PC-9 (cell line): ENCODE results near the gene ERGIC2. TPM values are rescaled to one million over a fixed set of nuclear protein-coding genes. Genes with fewer than 3 reads are reported as not detected.

Source experiments
- BruUV-seq: library from RNA; stranded (reverse); fragments of 400-500 nt; replicated peaks from 2 replicates; lab custom pipeline; 2021; lab: Mats Ljungman, UMichigan
- CTCF ChIA-PET: fragments of 300-600 bp; sonication (Branson Sonifier 250); formaldehyde crosslinking; loops from one replicate; lab custom pipeline; 2022; ENCODE audit warnings: antibody characterized with exemption; lab: Charles Lee
- POLR2A ChIA-PET: fragments of 300-600 bp; sonication (Branson Sonifier 250); formaldehyde crosslinking; loops from one replicate; lab custom pipeline; 2022; ENCODE audit warnings: antibody characterized with exemption; ENCODE audit not compliant: unreplicated experiment; lab: Charles Lee
- DNase-seq, 2 experiments: peaks; one replicate each; pipeline versions ENCODE4 v3.0.0 to v3.0.0-alpha.2; 2015 to 2022; ENCODE audit warnings: mixed read lengths in 1 of 2
- H2AFZ ChIP-seq: fragments of 200-600 bp; sonication (generic); 2 replicates; pipeline ENCODE4 v1.8.1; 2017; ENCODE audit warnings: antibody characterized with exemption
- H3F3A ChIP-seq: fragments of 200-600 bp; sonication (generic); 2 replicates; pipeline ENCODE4 v1.8.1; 2017; ENCODE audit warnings: antibody characterized with exemption, mild to moderate bottlenecking, low read depth; ENCODE audit not compliant: insufficient read depth
- H3K27ac ChIP-seq: fragments of 200-600 bp; sonication (generic); 2 replicates; pipeline ENCODE4 v1.6.1; 2016; ENCODE audit warnings: mixed run types
- H3K27me3 ChIP-seq: fragments of 200-600 bp; sonication (generic); 2 replicates; pipeline ENCODE4 v1.6.1; 2016; ENCODE audit warnings: low read depth, mixed run types; ENCODE audit not compliant: insufficient read depth
- H3K36me3 ChIP-seq: fragments of 200-600 bp; sonication (generic); 2 replicates; pipeline ENCODE4 v1.6.1; 2016; ENCODE audit warnings: low read depth, mixed run types
- H3K4me1 ChIP-seq: fragments of 200-600 bp; sonication (generic); replicated peaks from 2 replicates; pipeline ENCODE4 v1.6.1; 2016; ENCODE audit warnings: mixed run types; ENCODE audit not compliant: insufficient read depth
- H3K4me2 ChIP-seq: fragments of 200-600 bp; sonication (generic); 2 replicates; pipeline ENCODE4 v1.6.1; 2017; ENCODE audit warnings: mixed run types
- H3K4me3 ChIP-seq: fragments of 200-600 bp; sonication (generic); 2 replicates; pipeline ENCODE4 v1.6.1; 2016; ENCODE audit warnings: mixed run types
- H3K79me2 ChIP-seq: fragments of 200-600 bp; sonication (generic); 2 replicates; pipeline ENCODE4 v1.6.1; 2017; ENCODE audit warnings: low read depth, mixed run types
- H3K9me2 ChIP-seq: fragments of 200-600 bp; sonication (generic); 2 replicates; pipeline ENCODE4 v1.8.1; 2017; ENCODE audit warnings: mild to moderate bottlenecking; ENCODE audit not compliant: insufficient read depth
- H3K9me3 ChIP-seq: fragments of 200-600 bp; sonication (generic); 2 replicates; pipeline ENCODE4 v1.8.1; 2016; ENCODE audit warnings: low read depth; ENCODE audit not compliant: insufficient read depth
- H4K20me1 ChIP-seq: fragments of 200-600 bp; sonication (generic); 2 replicates; pipeline ENCODE4 v1.8.1; 2017; ENCODE audit not compliant: insufficient read depth
- CTCF ChIP-seq: fragments of 200-600 bp; sonication (generic); conservative IDR thresholded peaks from 2 replicates; pipeline ENCODE4 v1.6.1; 2017; ENCODE audit warnings: mixed run types, antibody characterized with exemption, mild to moderate bottlenecking, moderate library complexity
- EZH2 ChIP-seq: fragments of 200-600 bp; sonication (generic); IDR thresholded peaks from 2 replicates; pipeline ENCODE4 v1.8.0; 2017; ENCODE audit warnings: antibody characterized with exemption, low read depth
- intact Hi-C: fragments of 100-400 bp; cut with micrococcal nuclease; formaldehyde crosslinking; loops from one replicate; pipeline ENCODE4 v1.10.0; 2022; ENCODE audit not compliant: unreplicated experiment
- total RNA-seq: library from RNA; stranded (reverse); gene quantifications from 2 replicates; pipeline ENCODE4 v1.2.3, GENCODE V29; 2021

ERGIC2 gene
- total RNA-seq, 1 experiment from 2014 or later, result 141 TPM

GRCh38 chr12:29382251-29382650, 1.3 kb upstream of the ERGIC2 start:
- peak overlapping the region; percentile 89 for H3K4me2 ChIP-seq

DNA sequence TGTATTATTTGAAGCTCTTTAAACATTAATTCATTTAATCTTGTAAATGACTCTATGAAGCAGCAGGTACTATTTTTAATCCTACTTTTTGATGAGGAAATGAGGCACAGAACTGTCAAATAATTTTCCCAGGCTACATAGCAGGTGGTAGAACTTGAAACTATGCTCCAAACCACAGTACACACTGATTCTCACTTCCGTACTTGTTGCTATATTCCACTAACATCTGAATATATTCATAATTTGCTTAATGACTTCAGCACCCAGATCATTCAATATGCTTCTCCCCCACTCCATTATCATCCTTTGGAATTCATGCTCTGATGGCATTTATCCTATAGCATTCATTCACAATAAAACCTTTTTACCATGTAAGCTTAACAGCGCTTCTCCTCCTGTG, 4.9 kb downstream of the ERGIC2 start:
- Histone ChIP-seq H2AFZ (no peak overlapping the region), H3K9me2 (no peaks in the 10 kb centered on the region), H3K27me3 (no peaks in the 10 kb centered on the region), H3K27ac (no peak overlapping the region), H3K4me1 (peaks cover 12% of the 10 kb centered on the region), H4K20me1 (peaks cover 35% of the 10 kb centered on the region), H3K9me3 (no peaks in the 10 kb centered on the region), H3K79me2 (peaks cover 81% of the 10 kb centered on the region), H3K4me2 (no peak overlapping the region), H3K4me3 (no peak overlapping the region), H3K36me3 (peaks cover 19% of the 10 kb centered on the region; the same call in 1 of the 2 replicates), H3F3A (peaks cover 4% of the 10 kb centered on the region; the same call in 1 of the 2 replicates)
- intact Hi-C loops, result no loop called here
- CTCF ChIA-PET, result no interaction called here
- TF ChIP-seq CTCF (no peak), EZH2 (no peak)
- no peak for DNase-seq
- POLR2A ChIA-PET, result interaction anchor here (0.6 kb wide), 2 partner anchors 108 to 965 kb away, joined by 4 read pairs; no protein-coding TSS in a partner anchor
- no TSS peak for BruUV-seq

More at GRCh38 chr12:29382251-29382650, 1.3 kb upstream of the ERGIC2 start:
- peaks cover 18% of the 10 kb centered on the region for H3K4me1 ChIP-seq
- H2AFZ ChIP-seq, result peak overlapping the region; percentile 97
- peaks cover 35% of the 10 kb centered on the region for H3K79me2 ChIP-seq
- no peak for TF ChIP-seq CTCF
- TF ChIP-seq EZH2, result no peak
- peaks cover 4% of the 10 kb centered on the region; the same call in 1 of the 2 replicates for H4K20me1 ChIP-seq
- no peak for DNase-seq
- H3K4me3 ChIP-seq, result peak overlapping the region; percentile 81; the same call in 1 of the 2 replicates
- H3K36me3 ChIP-seq, result peaks cover 9% of the 10 kb centered on the region; the same call in 1 of the 2 replicates
- no peak overlapping the region for H3K27ac ChIP-seq
- CTCF ChIA-PET, result no interaction called here
- H3K27me3 ChIP-seq, result no peaks in the 10 kb centered on the region
- H3K9me2 ChIP-seq, result no peaks in the 10 kb centered on the region
- intact Hi-C loops, result loop anchor here (5.0 to 10.0 kb wide), 2 partner anchors 133 to 230 kb away; no protein-coding TSS in a partner anchor
- peaks cover 4% of the 10 kb centered on the region; the same call in 1 of the 2 replicates for H3F3A ChIP-seq
- POLR2A ChIA-PET, result no interaction called here
- BruUV-seq, result no TSS peak
- no peaks in the 10 kb centered on the region for H3K9me3 ChIP-seq

DNA sequence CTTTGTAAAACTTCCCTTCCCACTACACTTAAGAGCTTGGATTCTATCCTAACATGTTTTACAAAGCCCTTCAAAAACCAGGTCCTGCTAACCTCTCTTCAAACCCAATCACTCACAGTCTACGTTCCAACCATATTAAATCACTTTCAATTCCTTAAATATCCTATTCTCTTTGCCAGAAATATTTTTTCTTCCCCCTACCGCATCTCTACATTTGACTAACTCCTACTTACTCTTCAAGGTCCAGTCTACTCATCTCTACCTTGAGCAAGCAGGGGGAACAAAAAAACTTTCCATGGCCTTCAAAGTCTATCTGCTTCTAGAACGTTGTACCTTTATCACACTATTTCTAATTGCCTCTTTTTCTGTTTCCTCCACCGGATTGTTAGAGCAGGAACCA, 6.1 kb downstream of the ERGIC2 start:
- CTCF ChIA-PET, result no interaction called here
- H3K27ac ChIP-seq, result no peak overlapping the region
- no peak overlapping the region for H2AFZ ChIP-seq
- BruUV-seq, result no TSS peak
- H3K27me3 ChIP-seq, result no peaks in the 10 kb centered on the region
- no peaks in the 10 kb centered on the region for H3F3A ChIP-seq
- no peaks in the 10 kb centered on the region for H3K9me3 ChIP-seq
- H3K4me2 ChIP-seq, result no peak overlapping the region
- TF ChIP-seq EZH2 (no peak), CTCF (no peak)
- H3K4me3 ChIP-seq, result no peak overlapping the region
- peaks cover 12% of the 10 kb centered on the region for H3K4me1 ChIP-seq
- POLR2A ChIA-PET, result no interaction called here
- peaks cover 25% of the 10 kb centered on the region; the same call in 1 of the 2 replicates for H3K36me3 ChIP-seq
- peaks cover 35% of the 10 kb centered on the region for H4K20me1 ChIP-seq
- no peak for DNase-seq
- no peaks in the 10 kb centered on the region for H3K9me2 ChIP-seq
- intact Hi-C loops, result no loop called here
- H3K79me2 ChIP-seq, result peaks cover 72% of the 10 kb centered on the region
